ENCODE measurements around the gene GLS.

GRCh38 chr2:190959911-190960788 lies 79.5 kb downstream of the GLS start:
- TF ChIP-seq, protein P1, sequence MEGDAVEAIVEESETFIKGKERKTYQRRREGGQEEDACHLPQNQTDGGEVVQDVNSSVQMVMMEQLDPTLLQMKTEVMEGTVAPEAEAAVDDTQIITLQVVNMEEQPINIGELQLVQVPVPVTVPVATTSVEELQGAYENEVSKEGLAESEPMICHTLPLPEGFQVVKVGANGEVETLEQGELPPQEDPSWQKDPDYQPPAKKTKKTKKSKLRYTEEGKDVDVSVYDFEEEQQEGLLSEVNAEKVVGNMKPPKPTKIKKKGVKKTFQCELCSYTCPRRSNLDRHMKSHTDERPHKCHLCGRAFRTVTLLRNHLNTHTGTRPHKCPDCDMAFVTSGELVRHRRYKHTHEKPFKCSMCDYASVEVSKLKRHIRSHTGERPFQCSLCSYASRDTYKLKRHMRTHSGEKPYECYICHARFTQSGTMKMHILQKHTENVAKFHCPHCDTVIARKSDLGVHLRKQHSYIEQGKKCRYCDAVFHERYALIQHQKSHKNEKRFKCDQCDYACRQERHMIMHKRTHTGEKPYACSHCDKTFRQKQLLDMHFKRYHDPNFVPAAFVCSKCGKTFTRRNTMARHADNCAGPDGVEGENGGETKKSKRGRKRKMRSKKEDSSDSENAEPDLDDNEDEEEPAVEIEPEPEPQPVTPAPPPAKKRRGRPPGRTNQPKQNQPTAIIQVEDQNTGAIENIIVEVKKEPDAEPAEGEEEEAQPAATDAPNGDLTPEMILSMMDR (IDR thresholded peaks at IDR 0.05): no peak
- no peak for TF ChIP-seq POLR2A (IDR thresholded peaks at IDR 0.05)

All from body of pancreas (tissue), 4 donors.